ENCODE data around the gene LRRC7.

DNA sequence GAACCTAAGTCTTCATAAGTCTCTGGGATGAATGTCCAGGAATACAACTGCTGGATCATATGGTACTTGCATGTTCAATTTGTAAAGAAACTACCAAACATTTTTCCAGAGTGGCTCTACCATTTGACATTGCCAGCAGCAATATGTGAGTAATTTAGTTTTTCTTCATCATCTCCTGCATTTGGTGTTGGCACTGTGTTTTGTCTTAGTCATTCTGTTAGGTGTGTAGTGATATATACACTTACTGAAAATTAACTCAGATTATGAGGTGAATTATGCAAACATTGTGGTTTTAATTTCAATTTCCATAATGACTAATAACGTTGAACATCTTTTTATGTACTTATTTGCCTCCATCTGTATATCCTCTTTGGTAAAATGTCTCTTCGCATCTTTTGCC lies 499.0 kb downstream of the LRRC7 start:
- TF ChIP-seq CTCF (IDR thresholded peaks at IDR 0.05) (no peak), EP300 (IDR thresholded peaks at IDR 0.05) (no peak), POLR2A (IDR thresholded peaks at IDR 0.05) (no peak)
